HEK293T (cell line): ENCODE results near the gene EML4.

Source experiments
- ARNT ChIP-seq: fragments of 450-650 bp; IDR thresholded peaks from 2 replicates; pipeline ENCODE4 v1.6.1; 2017; ENCODE audit warnings: mild to moderate bottlenecking
- BHLHE40 ChIP-seq: fragments of 450-650 bp; IDR thresholded peaks from 2 replicates; pipeline ENCODE4 v1.6.1; 2016; ENCODE audit warnings: mild to moderate bottlenecking, moderate library complexity, borderline replicate concordance
- FOXA1 ChIP-seq: fragments of 450-650 bp; IDR thresholded peaks from 2 replicates; pipeline ENCODE4 v1.6.1; 2016; ENCODE audit warnings: mild to moderate bottlenecking
- NFRKB ChIP-seq: fragments of 450-650 bp; IDR thresholded peaks from 2 replicates; pipeline ENCODE4 v1.6.1; 2016; ENCODE audit warnings: mild to moderate bottlenecking, moderate library complexity
- PKNOX1 ChIP-seq: fragments of 450-650 bp; IDR thresholded peaks from 2 replicates; pipeline ENCODE4 v1.6.1; 2016
- SP1 ChIP-seq: fragments of 450-650 bp; IDR thresholded peaks from 2 replicates; pipeline ENCODE4 v1.6.1; 2017
- SUZ12 ChIP-seq: fragments of 450-650 bp; IDR thresholded peaks from 2 replicates; pipeline ENCODE4 v1.6.1; 2016; ENCODE audit warnings: mild to moderate bottlenecking
- TARDBP ChIP-seq: fragments of 450-650 bp; IDR thresholded peaks from 2 replicates; pipeline ENCODE4 v1.6.1; 2016

GRCh38 chr2:42132966-42133641 lies 36.0 kb upstream of the EML4 start:
- 0 out of 2 replicates have a peak, but pooled peaks have one; percentile 9 for TF ChIP-seq ARNT
- no peak for TF ChIP-seq SP1
- TF ChIP-seq BHLHE40: no peak
- no peak for TF ChIP-seq PKNOX1
- no peak for TF ChIP-seq NFRKB
- TF ChIP-seq FOXA1: no peak
- no peak for TF ChIP-seq TARDBP
- TF ChIP-seq SUZ12: no peak
